ENCODE data around the gene RAB43. TPM values are rescaled to one million over a fixed set of nuclear protein-coding genes. Genes with fewer than 3 reads are reported as not detected.
A peak's percentile ranks its signal among the peaks of the same experiment; 100 is the strongest.

The RAB43 gene
- polyA plus RNA-seq, 1 donor from 2014 or later, result 0.57 TPM

GRCh38 chr3:129123314-129124060 lies 1.9 kb upstream of the RAB43 start:
- Histone ChIP-seq H3K36me3 (ENCODE audit: insufficient read depth, low read length) (peaks cover under 1% of the 10 kb centered on the region), H2AFZ (ENCODE audit: low read depth, low read length) (no peak overlapping the region), H3K27me3 (ENCODE audit: insufficient read depth, low read depth, low read length) (no peaks in the 10 kb centered on the region), H3F3A (ENCODE audit: insufficient read depth, low read length, poor library complexity, severe bottlenecking) (peaks cover 3% of the 10 kb centered on the region), H3K79me2 (replicated peaks; ENCODE audit: insufficient read depth, low read length) (no peaks in the 10 kb centered on the region), H3K9me2 (ENCODE audit: insufficient read depth, low read length) (no peaks in the 10 kb centered on the region), H3K9ac (ENCODE audit: low read length) (no peak overlapping the region), H3K9me3 (ENCODE audit: low read length) (no peaks in the 10 kb centered on the region), H4K20me1 (ENCODE audit: insufficient read depth) (no peaks in the 10 kb centered on the region), H3K4me3 (ENCODE audit: low read length) (no peak overlapping the region), H3K27ac (ENCODE audit: low read length) (no peak overlapping the region), H3K4me2 (ENCODE audit: low read length) (no peak overlapping the region)
- TF ChIP-seq EZH2 (IDR thresholded peaks at IDR 0.05; ENCODE audit: borderline replicate concordance, insufficient read depth, low read length, poor library complexity, severe bottlenecking), result no peak

- Histone ChIP-seq H3K9me3 (ENCODE audit: low read length) (no peaks in the 10 kb centered on the region), H3K27me3 (ENCODE audit: insufficient read depth, low read depth, low read length) (no peaks in the 10 kb centered on the region), H3K4me3 (ENCODE audit: low read length) (peak overlapping the region; percentile 61), H3K79me2 (replicated peaks; ENCODE audit: insufficient read depth, low read length) (no peaks in the 10 kb centered on the region), H3K4me2 (ENCODE audit: low read length) (no peak overlapping the region), H3F3A (ENCODE audit: insufficient read depth, low read length, poor library complexity, severe bottlenecking) (peaks cover 3% of the 10 kb centered on the region), H3K9me2 (ENCODE audit: insufficient read depth, low read length) (no peaks in the 10 kb centered on the region), H3K9ac (ENCODE audit: low read length) (no peak overlapping the region), H3K27ac (ENCODE audit: low read length) (no peak overlapping the region), H2AFZ (ENCODE audit: low read depth, low read length) (no peak overlapping the region), H3K36me3 (ENCODE audit: insufficient read depth, low read length) (no peaks in the 10 kb centered on the region), H4K20me1 (ENCODE audit: insufficient read depth) (no peaks in the 10 kb centered on the region)
- TF ChIP-seq SMC3 (conservative IDR thresholded peaks at IDR 0.05; ENCODE audit: poor library complexity), result no peak
- TF ChIP-seq EP300 (conservative IDR thresholded peaks at IDR 0.05; ENCODE audit: poor library complexity, severe bottlenecking), result no peak
- TF ChIP-seq TAF1 (IDR thresholded peaks at IDR 0.05; ENCODE audit: low read depth), result no peak
- no peak for TF ChIP-seq MXI1 (conservative IDR thresholded peaks at IDR 0.05; ENCODE audit: poor library complexity, severe bottlenecking)
- TF ChIP-seq REST (IDR thresholded peaks at IDR 0.05; ENCODE audit: borderline replicate concordance), result no peak
- no peak for TF ChIP-seq RAD21 (conservative IDR thresholded peaks at IDR 0.05)
- TF ChIP-seq POLR2AphosphoS5 (IDR thresholded peaks at IDR 0.05), result no peak
- no peak for TF ChIP-seq EZH2 (IDR thresholded peaks at IDR 0.05; ENCODE audit: borderline replicate concordance, insufficient read depth, low read length, poor library complexity, severe bottlenecking)
- no peak for TF ChIP-seq CTCF (IDR thresholded peaks at IDR 0.05; ENCODE audit: poor library complexity, severe bottlenecking)
Measured at GRCh38 chr3:129122412-129123011, 908 bp upstream of the RAB43 start.
